Kasumi-1 (cell line): ENCODE measurements around the gene MAML1.
"Not testable (repeated sequence)": the region's sequence is repeated elsewhere in the genome, so short reads cannot be mapped to it uniquely, and the experiment has no call there.

Experiments
- DNase-seq, 2 experiments: peaks; one replicate each; lab custom pipeline; 2025; lab: John Stamatoyannopoulos, UW

MAML1 gene

GRCh38 chr5:179769271-179769670 lies 36.6 kb downstream of the MAML1 start:
- no peak for DNase-seq

- DNase-seq, result no peak
These were observed 37.2 kb downstream of the MAML1 start for GRCh38 chr5:179769796-179770195.

GRCh38 chr5:179771311-179771895 lies 38.8 kb downstream of the MAML1 start:
- DNase-seq, result no peak

- no peak for DNase-seq
These were observed 39.7 kb downstream of the MAML1 start for GRCh38 chr5:179772351-179772750.

GRCh38 chr5:179773686-179774040 lies 41.0 kb downstream of the MAML1 start:
- DNase-seq, result no peak

GRCh38 chr5:179774442-179774841 lies 41.8 kb downstream of the MAML1 start:
- no peak for DNase-seq

GRCh38 chr5:179776411-179776938 lies 43.9 kb downstream of the MAML1 start:
- DNase-seq, result no peak

GRCh38 chr5:179777456-179777855 lies 44.8 kb downstream of the MAML1 start:
- DNase-seq, result no peak

- peak; percentile 75 to 86 for DNase-seq
These were observed 45.3 kb downstream of the MAML1 start for GRCh38 chr5:179777909-179778308.

GRCh38 chr5:179778591-179778990 lies 46.0 kb downstream of the MAML1 start:
- no peak for DNase-seq

GRCh38 chr5:179779826-179780225 lies 47.2 kb downstream of the MAML1 start:
- DNase-seq, result no peak

GRCh38 chr5:179780362-179780761 lies 47.7 kb downstream of the MAML1 start:
- DNase-seq, result no peak

GRCh38 chr5:179781846-179782245 lies 49.2 kb downstream of the MAML1 start:
- no peak for DNase-seq

- no peak for DNase-seq
These were observed 50.5 kb downstream of the MAML1 start for GRCh38 chr5:179783128-179783527.

- no peak for DNase-seq
These were observed 54.2 kb downstream of the MAML1 start for GRCh38 chr5:179786861-179787260.

- no peak for DNase-seq
These were observed 55.7 kb downstream of the MAML1 start for GRCh38 chr5:179788193-179788854.

- DNase-seq, result not testable (repeated sequence)
These were observed 56.7 kb downstream of the MAML1 start for GRCh38 chr5:179789278-179789677.

GRCh38 chr5:179791881-179792611 lies 59.4 kb downstream of the MAML1 start:
- peak; percentile 33 to 39 for DNase-seq

GRCh38 chr5:179792612-179793467 lies 60.2 kb downstream of the MAML1 start:
- no peak for DNase-seq

GRCh38 chr5:179793468-179794139 lies 61.0 kb downstream of the MAML1 start, which contains the start of gene LTC4S:
LTC4S (plus strand) TSS chr5:179793986; CDS start chr5:179794081, 95 bp downstream.
- DNase-seq, result peak; percentile 80 to 88

GRCh38 chr5:179794171-179794570 lies 61.5 kb downstream of the MAML1 start:
- DNase-seq, result no peak
